Body of pancreas (tissue), 4 donors: ENCODE measurements around the gene VPS13C. TPM values are rescaled to one million over a fixed set of nuclear protein-coding genes. Genes with fewer than 3 reads are reported as not detected.

ENCODE experiments used
- ATAC-seq: fragments of 150-250 bp; one replicate; pipeline ENCODE4 v1.9.1; 2016
- DNase-seq, 4 donors: peaks; one replicate each; pipeline ENCODE4 v3.0.0-alpha.2; 2019
- H3K27ac ChIP-seq, 4 donors: fragments of 200-600 bp; sonication (generic); 1 replicate in 3 of 4; 2 replicates in 1 of 4; pipeline versions ENCODE4 v1.5.1 to v1.6.1; 2016 to 2019; ENCODE audit warnings: mild to moderate bottlenecking in 1 of 4, mixed read lengths in 1 of 4, moderate library complexity in 1 of 4
- H3K27me3 ChIP-seq, 2 donors: fragments of 200-600 bp; sonication (generic); one replicate each; pipeline ENCODE4 v1.6.0; 2016; ENCODE audit warnings: mild to moderate bottlenecking in 1 of 2
- H3K36me3 ChIP-seq, 2 donors: fragments of 200-600 bp; sonication (generic); replicated peaks in 1 of 2; 2 replicates each; pipeline ENCODE4 v1.5.1; 2016; ENCODE audit warnings: low read depth in 2 of 2; ENCODE audit not compliant: insufficient read depth in 1 of 2
- H3K4me1 ChIP-seq: fragments of 200-600 bp; sonication (generic); one replicate; pipeline ENCODE4 v1.6.0; 2016
- H3K4me3 ChIP-seq, 2 donors: fragments of 200-600 bp; sonication (generic); 1 replicate in 1 of 2; 2 replicates in 1 of 2; pipeline ENCODE4 v1.5.1; 2016 to 2019
- H3K9me3 ChIP-seq, 3 donors: fragments of 200-600 bp; sonication (generic); 1 replicate in 2 of 3; 2 replicates in 1 of 3; pipeline ENCODE4 v1.5.1; 2016
- POLR2A ChIP-seq, 3 donors: fragments of 450-650 bp; IDR thresholded peaks; one replicate each; pipeline ENCODE4 v1.6.1; 2016; ENCODE audit warnings: antibody characterized with exemption in 3 of 3, mild to moderate bottlenecking in 2 of 3
- WGBS, 2 donors: methylation state at CpG; one replicate each; pipeline ENCODE4 v1.1.5; 2017; 5-methylcytosine and 5-hydroxymethylcytosine counted together
- intact Hi-C: fragments of 100-400 bp; cut with DNase I; formaldehyde crosslinking; loops from one replicate; pipeline ENCODE4 v1.15.1; 2023
- total RNA-seq, 2 donors: library from RNA; depleted of rRNA; stranded (reverse); fragments of >200 nt; gene quantifications; one replicate each; pipeline ENCODE4 v1.1.0, GENCODE V29; 2016
- TF ChIP-seq, protein P1 (sequence below), 7 experiments: fragments of 450-650 bp in 4 of 7; fragments of 200-600 bp in 3 of 7; sonication (generic) in 3 of 7; IDR thresholded peaks; one replicate each; pipeline ENCODE4 v1.5.1; 2016 to 2019; ENCODE audit warnings: antibody characterized with exemption in 7 of 7

Gene VPS13C
- total RNA-seq, 2 donors from 2014 or later, result 67.2 to 68.6 TPM

GRCh38 chr15:61834076-61834697 is 226.1 kb downstream of the VPS13C start:
- no peak overlapping the region for H3K4me3 ChIP-seq
- intact Hi-C loops, result no loop called here
- DNase-seq, result peak; percentile 80 to 88 (median 84)
- no peaks in the 10 kb centered on the region for H3K9me3 ChIP-seq
- no peaks in the 10 kb centered on the region for H3K27me3 ChIP-seq
- no peak for TF ChIP-seq POLR2A (IDR thresholded peaks at IDR 0.05)
- TF ChIP-seq, protein P1, sequence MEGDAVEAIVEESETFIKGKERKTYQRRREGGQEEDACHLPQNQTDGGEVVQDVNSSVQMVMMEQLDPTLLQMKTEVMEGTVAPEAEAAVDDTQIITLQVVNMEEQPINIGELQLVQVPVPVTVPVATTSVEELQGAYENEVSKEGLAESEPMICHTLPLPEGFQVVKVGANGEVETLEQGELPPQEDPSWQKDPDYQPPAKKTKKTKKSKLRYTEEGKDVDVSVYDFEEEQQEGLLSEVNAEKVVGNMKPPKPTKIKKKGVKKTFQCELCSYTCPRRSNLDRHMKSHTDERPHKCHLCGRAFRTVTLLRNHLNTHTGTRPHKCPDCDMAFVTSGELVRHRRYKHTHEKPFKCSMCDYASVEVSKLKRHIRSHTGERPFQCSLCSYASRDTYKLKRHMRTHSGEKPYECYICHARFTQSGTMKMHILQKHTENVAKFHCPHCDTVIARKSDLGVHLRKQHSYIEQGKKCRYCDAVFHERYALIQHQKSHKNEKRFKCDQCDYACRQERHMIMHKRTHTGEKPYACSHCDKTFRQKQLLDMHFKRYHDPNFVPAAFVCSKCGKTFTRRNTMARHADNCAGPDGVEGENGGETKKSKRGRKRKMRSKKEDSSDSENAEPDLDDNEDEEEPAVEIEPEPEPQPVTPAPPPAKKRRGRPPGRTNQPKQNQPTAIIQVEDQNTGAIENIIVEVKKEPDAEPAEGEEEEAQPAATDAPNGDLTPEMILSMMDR (IDR thresholded peaks at IDR 0.05), result peak; percentile 81 to 99 (median 87)
- peaks cover 11% of the 10 kb centered on the region for H3K4me1 ChIP-seq
- peak; percentile 82 for ATAC-seq
- 16% methylated on average over 16 of the region's 16 CpGs for WGBS, 2 donors
- H3K27ac ChIP-seq, result no peak overlapping the region
- H3K36me3 ChIP-seq, result no peaks in the 10 kb centered on the region

GRCh38 chr15:61832223-61832622 is 228.0 kb downstream of the VPS13C start:
- Histone ChIP-seq H3K4me1 (peaks cover 11% of the 10 kb centered on the region), H3K9me3 (no peaks in the 10 kb centered on the region), H3K27ac (no peak overlapping the region), H3K27me3 (no peaks in the 10 kb centered on the region), H3K4me3 (no peak overlapping the region), H3K36me3 (no peaks in the 10 kb centered on the region)
- no peak for DNase-seq
- intact Hi-C loops, result no loop called here
- ATAC-seq, result no peak
- no peak for TF ChIP-seq POLR2A (IDR thresholded peaks at IDR 0.05)
- TF ChIP-seq, protein P1 (IDR thresholded peaks at IDR 0.05), result no peak
- 67 to 71% methylated on average over 6 of the region's 6 CpGs for WGBS, 2 donors

GRCh38 chr15:61831505-61831921 is 228.7 kb downstream of the VPS13C start:
- H3K4me1 ChIP-seq, result peaks cover 11% of the 10 kb centered on the region
- WGBS, 2 donors, result 66 to 81% methylated on average over 10 of the region's 10 CpGs
- intact Hi-C loops, result no loop called here
- H3K4me3 ChIP-seq, result no peak overlapping the region
- TF ChIP-seq POLR2A (IDR thresholded peaks at IDR 0.05), result no peak
- TF ChIP-seq, protein P1 (IDR thresholded peaks at IDR 0.05), result no peak
- no peak for ATAC-seq
- no peak overlapping the region for H3K27ac ChIP-seq
- H3K27me3 ChIP-seq, result no peaks in the 10 kb centered on the region
- no peaks in the 10 kb centered on the region for H3K9me3 ChIP-seq
- DNase-seq, result no peak
- H3K36me3 ChIP-seq, result no peaks in the 10 kb centered on the region

DNA sequence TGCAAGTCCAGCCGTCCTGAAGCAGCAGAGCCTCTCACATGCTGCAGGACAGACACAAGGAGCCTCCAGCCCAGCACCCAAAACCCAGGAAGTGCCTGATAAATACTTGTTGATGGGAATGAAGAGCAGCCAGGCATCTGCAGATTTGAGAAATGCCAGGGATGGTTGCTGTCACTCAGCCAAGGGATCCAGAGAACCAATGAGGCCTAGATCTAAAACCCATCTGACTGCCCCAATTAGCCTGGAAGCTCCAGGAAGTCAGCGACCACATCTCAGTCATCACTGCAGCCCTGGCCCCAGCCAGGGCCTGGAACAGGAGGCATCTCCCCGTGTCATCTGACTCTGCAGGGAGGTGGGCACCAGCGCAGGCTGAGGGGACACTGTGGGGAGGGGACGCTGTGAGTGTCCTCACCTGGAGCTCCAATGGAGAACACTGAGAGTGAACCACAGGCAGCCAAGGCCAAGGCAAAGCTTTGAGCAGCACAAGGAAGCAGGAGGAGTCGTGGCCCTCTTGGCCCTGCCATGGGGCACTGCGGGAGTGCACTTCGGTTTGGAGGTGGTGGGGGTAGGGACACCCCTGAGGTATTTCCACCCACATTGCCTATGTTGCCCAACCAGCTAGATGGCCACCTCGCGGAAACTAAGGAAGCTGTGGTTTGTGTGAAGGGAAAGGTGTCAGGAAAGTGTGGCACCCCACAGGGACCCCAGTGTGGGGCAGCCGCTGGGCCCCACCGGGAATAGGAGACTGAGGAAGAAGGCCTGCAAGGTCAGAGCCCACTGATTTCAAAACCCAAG is 229.5 kb downstream of the VPS13C start:
- H3K9me3 ChIP-seq, result no peaks in the 10 kb centered on the region
- TF ChIP-seq, protein P1 (IDR thresholded peaks at IDR 0.05), result no peak
- no peak for TF ChIP-seq POLR2A (IDR thresholded peaks at IDR 0.05)
- WGBS, 2 donors, result 75 to 81% methylated on average over 11 to 12 of the region's 12 CpGs
- no peak for DNase-seq
- H3K4me3 ChIP-seq, result no peak overlapping the region
- ATAC-seq, result no peak
- no peak overlapping the region for H3K27ac ChIP-seq
- intact Hi-C loops, result no loop called here
- H3K36me3 ChIP-seq, result no peaks in the 10 kb centered on the region
- peaks cover 11% of the 10 kb centered on the region for H3K4me1 ChIP-seq
- no peaks in the 10 kb centered on the region for H3K27me3 ChIP-seq
